ENCODE results near the gene C16orf92. TPM values are rescaled to one million over a fixed set of nuclear protein-coding genes. Genes with fewer than 3 reads are reported as not detected.
A peak's percentile ranks its signal among the peaks of the same experiment; 100 is the strongest.

Gene C16orf92
- total and polyA plus RNA-seq, 12 donors: not detected

- Histone ChIP-seq H3K4me3 (peak overlapping the region in 2 of 4 donors; percentile 68 to 73), H3K27me3 (no peaks in the 10 kb centered on the region), H3K4me1 (replicated peaks in 1 of 2) (peaks cover 28 to 49% of the 10 kb centered on the region in 2 donors), H3K27ac (peak overlapping the region in 4 of 5 donors; percentile 3 to 87 (median 80)), H3K36me3 (replicated peaks in 1 of 2) (peaks cover 0 to 45% of the 10 kb centered on the region in 2 donors), H3K9me3 (replicated peaks in 1 of 3) (no peaks in the 10 kb centered on the region)
- intact Hi-C loops (cut with DNase I): no loop called here
- no peak for DNase-seq
- TF ChIP-seq POLR2A (IDR thresholded peaks at IDR 0.05) (no peak), CTCF (IDR thresholded peaks at IDR 0.05) (no peak)
- 31 to 47% (median 39%) methylated on average over 5 of the region's 5 CpGs for WGBS, 4 donors
Measured at GRCh38 chr16:29975134-29975538, 47.9 kb upstream of the C16orf92 start.

- 8 to 14% (median 10%) methylated on average over 6 of the region's 6 CpGs for WGBS, 4 donors
- Histone ChIP-seq H3K4me1 (replicated peaks in 1 of 2) (peaks cover 30 to 53% of the 10 kb centered on the region in 2 donors), H3K27ac (peak overlapping the region in 4 of 5 donors; percentile 3 to 87 (median 80)), H3K36me3 (replicated peaks in 1 of 2) (peaks cover 0 to 49% of the 10 kb centered on the region in 2 donors), H3K9me3 (replicated peaks in 1 of 3) (no peaks in the 10 kb centered on the region), H3K27me3 (no peaks in the 10 kb centered on the region), H3K4me3 (peak overlapping the region in 2 of 4 donors; percentile 68 to 73)
- intact Hi-C loops (cut with DNase I): no loop called here
- peak in 1 of 7 donors; percentile 21 for DNase-seq
- TF ChIP-seq CTCF (IDR thresholded peaks at IDR 0.05): no peak
- TF ChIP-seq POLR2A (IDR thresholded peaks at IDR 0.05): no peak
Measured at GRCh38 chr16:29975811-29976511, 47.0 kb upstream of the C16orf92 start.

- WGBS, 4 donors: 69 to 84% (median 74%) methylated on average over 7 to 9 of the region's 9 CpGs
- peak overlapping the region in 3 of 5 donors; percentile 6 to 87 (median 81) for H3K27ac ChIP-seq
- DNase-seq: peak in 1 of 7 donors; percentile 21
- TF ChIP-seq POLR2A (IDR thresholded peaks at IDR 0.05): no peak
- no peaks in the 10 kb centered on the region for H3K27me3 ChIP-seq
- H3K4me1 ChIP-seq (replicated peaks in 1 of 2): peaks cover 30 to 53% of the 10 kb centered on the region in 2 donors
- intact Hi-C loops (cut with DNase I): no loop called here
- H3K36me3 ChIP-seq (replicated peaks in 1 of 2): peaks cover 0 to 52% of the 10 kb centered on the region in 2 donors
- no peaks in the 10 kb centered on the region for H3K9me3 ChIP-seq (replicated peaks in 1 of 3)
- H3K4me3 ChIP-seq: peak overlapping the region in 1 of 4 donors; percentile 68
Measured at GRCh38 chr16:29977063-29977825, 45.8 kb upstream of the C16orf92 start.

GRCh38 chr16:29978081-29978480 is 44.9 kb upstream of the C16orf92 start:
- Histone ChIP-seq H3K9me3 (replicated peaks in 1 of 3) (no peaks in the 10 kb centered on the region), H3K27me3 (no peaks in the 10 kb centered on the region), H3K36me3 (replicated peaks in 1 of 2) (peaks cover 0 to 57% of the 10 kb centered on the region in 2 donors), H3K4me1 (replicated peaks in 1 of 2) (peaks cover 30 to 51% of the 10 kb centered on the region in 2 donors), H3K4me3 (no peak overlapping the region), H3K27ac (peak overlapping the region in 2 of 5 donors; percentile 81 to 87)
- 91 to 93% (median 92%) methylated on average over 8 to 9 of the region's 9 CpGs for WGBS, 4 donors
- DNase-seq: no peak
- intact Hi-C loops (cut with DNase I): no loop called here
- TF ChIP-seq POLR2A (IDR thresholded peaks at IDR 0.05): no peak
- TF ChIP-seq CTCF (IDR thresholded peaks at IDR 0.05): no peak

Data from adrenal gland (tissue), 12 donors.